Kidney epithelial cell (primary cell): ENCODE measurements around the gene MTUS2. TPM values are rescaled to one million over a fixed set of nuclear protein-coding genes. Genes with fewer than 3 reads are reported as not detected.

Experiments used
- DNase-seq: peaks from one replicate; pipeline ENCODE4 v3.0.0-alpha.2; 2010; ENCODE audit warnings: low read depth
- H3K27me3 ChIP-seq: 2 replicates; pipeline ENCODE4 v1.6.0; 2011; ENCODE audit warnings: low read length; ENCODE audit not compliant: control insufficient read depth, insufficient read depth
- H3K36me3 ChIP-seq: 2 replicates; pipeline ENCODE4 v1.5.1; 2011; ENCODE audit warnings: low read length; ENCODE audit not compliant: control insufficient read depth, insufficient read depth
- H3K4me3 ChIP-seq: 2 replicates; pipeline ENCODE4 v1.5.1; 2011; ENCODE audit warnings: low read depth, mild to moderate bottlenecking, control low read depth, low read length
- total RNA-seq: library from RNA; depleted of rRNA; stranded (reverse); fragments of >200 nt; gene quantifications from 2 replicates; pipeline ENCODE4 v1.2.3, GENCODE V29; 2015
- TF ChIP-seq, protein P1 (sequence below): IDR thresholded peaks from 2 replicates; pipeline ENCODE4 v1.5.1; 2011; ENCODE audit warnings: mild to moderate bottlenecking, moderate library complexity, low read length, control low read depth, inconsistent platforms; ENCODE audit not compliant: insufficient read depth, poor library complexity, severe bottlenecking

The MTUS2 gene
- total RNA-seq, 1 donor from 2014 or later: 0.25 TPM

DNA sequence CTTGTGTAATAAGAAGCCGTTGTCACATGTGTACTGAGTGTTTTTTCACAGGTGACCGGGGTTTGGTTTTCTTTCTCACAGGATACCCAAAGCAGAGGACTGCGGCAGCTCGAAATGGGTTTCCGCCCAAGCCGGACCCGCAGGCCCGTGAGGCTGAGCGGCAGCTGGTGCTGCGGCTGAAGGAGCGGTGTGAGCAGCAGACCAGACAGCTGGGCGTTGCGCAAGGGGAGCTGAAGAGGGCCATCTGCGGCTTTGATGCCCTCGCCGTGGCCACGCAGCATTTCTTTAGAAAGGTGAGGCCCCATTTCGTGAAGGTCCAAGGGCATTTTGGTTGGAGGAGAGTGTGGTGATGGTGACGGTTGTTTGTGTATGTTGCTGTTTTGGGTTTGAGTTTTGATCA, 539.0 kb downstream of the MTUS2 start:
- Histone ChIP-seq H3K4me3 (no peak overlapping the region), H3K27me3 (peaks cover 2% of the 10 kb centered on the region), H3K36me3 (no peaks in the 10 kb centered on the region)
- TF ChIP-seq, protein P1, sequence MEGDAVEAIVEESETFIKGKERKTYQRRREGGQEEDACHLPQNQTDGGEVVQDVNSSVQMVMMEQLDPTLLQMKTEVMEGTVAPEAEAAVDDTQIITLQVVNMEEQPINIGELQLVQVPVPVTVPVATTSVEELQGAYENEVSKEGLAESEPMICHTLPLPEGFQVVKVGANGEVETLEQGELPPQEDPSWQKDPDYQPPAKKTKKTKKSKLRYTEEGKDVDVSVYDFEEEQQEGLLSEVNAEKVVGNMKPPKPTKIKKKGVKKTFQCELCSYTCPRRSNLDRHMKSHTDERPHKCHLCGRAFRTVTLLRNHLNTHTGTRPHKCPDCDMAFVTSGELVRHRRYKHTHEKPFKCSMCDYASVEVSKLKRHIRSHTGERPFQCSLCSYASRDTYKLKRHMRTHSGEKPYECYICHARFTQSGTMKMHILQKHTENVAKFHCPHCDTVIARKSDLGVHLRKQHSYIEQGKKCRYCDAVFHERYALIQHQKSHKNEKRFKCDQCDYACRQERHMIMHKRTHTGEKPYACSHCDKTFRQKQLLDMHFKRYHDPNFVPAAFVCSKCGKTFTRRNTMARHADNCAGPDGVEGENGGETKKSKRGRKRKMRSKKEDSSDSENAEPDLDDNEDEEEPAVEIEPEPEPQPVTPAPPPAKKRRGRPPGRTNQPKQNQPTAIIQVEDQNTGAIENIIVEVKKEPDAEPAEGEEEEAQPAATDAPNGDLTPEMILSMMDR: no peak
- no peak for DNase-seq

DNA sequence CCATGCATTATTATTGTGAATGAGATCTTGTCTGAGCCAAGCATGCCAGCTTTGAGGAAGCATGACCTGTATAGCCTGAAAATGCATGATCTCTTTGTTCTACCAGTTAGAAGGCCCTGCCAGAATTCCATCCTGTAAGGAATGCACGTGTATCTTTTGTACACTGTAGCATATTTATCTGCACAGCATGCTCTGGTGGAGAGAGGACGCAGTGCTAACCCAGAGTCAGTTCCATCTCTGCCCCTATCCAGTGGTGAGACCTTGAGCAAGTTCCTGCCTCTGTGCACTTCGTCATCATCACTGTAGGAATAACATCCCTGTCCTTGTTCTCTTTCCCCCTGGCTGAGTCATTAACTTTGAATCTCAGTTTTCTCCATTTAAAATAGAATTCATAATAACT, 541.6 kb downstream of the MTUS2 start:
- DNase-seq: no peak
- TF ChIP-seq, protein P1: no peak
- peaks cover 2% of the 10 kb centered on the region for H3K27me3 ChIP-seq
- H3K36me3 ChIP-seq: no peaks in the 10 kb centered on the region
- no peak overlapping the region for H3K4me3 ChIP-seq

DNA sequence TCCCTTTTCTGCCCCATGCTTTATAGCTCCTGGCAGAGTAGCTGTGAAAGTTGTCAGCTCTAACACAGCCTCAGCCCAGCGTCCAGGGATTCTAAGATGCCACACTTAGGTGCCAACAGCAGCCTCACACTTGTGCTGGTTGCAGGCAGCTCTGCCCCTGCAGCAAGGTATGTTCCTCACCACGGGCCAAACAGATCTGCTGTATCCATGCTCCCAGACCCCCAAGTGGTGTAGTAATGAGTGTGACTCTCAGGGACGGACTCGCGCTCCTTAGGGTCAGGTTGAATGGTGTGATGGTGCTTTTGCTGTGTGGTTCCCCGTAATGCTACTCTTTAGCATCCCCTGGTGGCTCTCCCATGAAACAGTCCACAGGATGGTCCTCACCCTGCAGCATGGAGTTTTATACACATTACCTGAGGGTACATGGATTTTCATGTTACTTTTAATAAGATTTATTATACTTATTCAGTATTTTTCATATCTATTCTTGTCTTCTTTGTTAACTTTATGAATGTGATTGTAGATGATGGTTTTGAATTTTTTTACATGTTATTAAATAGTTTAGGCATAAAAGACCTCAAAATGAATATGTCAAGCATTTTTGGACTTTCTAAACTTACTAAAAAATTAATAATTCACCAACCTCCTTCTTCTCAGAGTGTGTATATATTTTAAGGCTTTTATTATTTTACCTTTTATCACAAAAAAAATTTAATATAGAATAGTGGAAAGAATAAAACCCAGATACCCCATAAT, 542.9 kb downstream of the MTUS2 start:
- TF ChIP-seq, protein P1: peak; percentile 97
- Histone ChIP-seq H3K36me3 (no peaks in the 10 kb centered on the region), H3K4me3 (no peak overlapping the region), H3K27me3 (peaks cover 2% of the 10 kb centered on the region)
- DNase-seq: no peak

DNA sequence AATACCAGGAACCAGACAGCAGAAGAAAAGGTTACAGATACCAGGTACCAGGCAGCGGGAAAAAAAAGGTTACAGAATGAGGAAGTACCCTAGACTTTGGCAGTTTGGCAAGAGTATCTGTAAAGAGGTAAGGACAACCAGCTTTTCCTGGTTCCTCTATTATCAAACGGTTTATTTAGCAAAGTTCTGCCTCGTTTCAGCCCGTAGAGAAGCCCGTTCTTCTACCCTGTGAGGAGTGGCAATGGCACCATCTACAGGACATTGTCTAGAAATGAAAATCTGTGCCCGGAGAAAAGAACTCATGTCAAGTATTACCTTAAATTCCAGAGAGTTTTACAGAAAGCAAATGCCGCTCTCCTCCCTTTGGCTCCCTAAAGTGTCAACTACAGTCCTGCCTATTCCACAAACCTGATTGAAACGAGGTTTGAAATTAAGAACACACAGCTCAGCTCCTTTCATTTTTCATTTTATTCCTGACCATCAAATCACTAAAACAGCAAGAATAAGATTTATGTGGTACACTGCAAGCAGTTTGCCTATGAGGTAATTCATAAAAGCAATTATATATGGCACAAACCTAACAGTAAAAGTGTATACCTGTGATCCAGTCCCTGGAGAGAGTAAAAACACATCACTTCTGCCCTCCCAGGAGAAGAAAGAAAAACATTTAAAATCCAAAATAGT, 549.1 kb downstream of the MTUS2 start:
- Histone ChIP-seq H3K27me3 (no peaks in the 10 kb centered on the region), H3K36me3 (no peaks in the 10 kb centered on the region), H3K4me3 (no peak overlapping the region)
- TF ChIP-seq, protein P1: peak; percentile 69
- DNase-seq: no peak

DNA sequence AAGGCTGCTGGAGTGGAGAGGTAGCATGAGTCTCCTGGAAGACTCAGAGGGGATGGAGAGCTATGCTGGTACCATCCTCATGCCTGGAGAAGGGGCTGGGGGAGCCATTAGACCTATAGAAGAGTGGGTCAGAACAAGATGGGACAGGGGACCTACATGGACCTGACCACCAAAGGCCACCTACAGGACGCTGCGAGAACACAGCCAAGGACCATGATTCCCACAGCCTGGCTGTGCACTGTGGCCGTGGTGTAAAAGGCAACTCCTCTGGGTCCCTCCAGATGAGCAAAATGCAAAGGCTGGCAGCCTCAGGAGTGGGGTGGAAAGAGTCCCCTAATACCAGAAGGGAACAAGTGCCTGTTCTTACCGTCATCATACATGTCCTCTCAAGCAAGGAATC, 559.1 kb downstream of the MTUS2 start:
- H3K36me3 ChIP-seq: no peaks in the 10 kb centered on the region

More for the DNA sequence above, 559.1 kb downstream of the MTUS2 start:
- H3K27me3 ChIP-seq: no peaks in the 10 kb centered on the region
- TF ChIP-seq, protein P1: no peak
- DNase-seq: no peak
- H3K4me3 ChIP-seq: no peak overlapping the region
